PC-3 (cell line): ENCODE data around the gene GLT6D1.

Experiments used
- CTCF ChIP-seq: fragments of 300-600 bp; sonication (generic); conservative IDR thresholded peaks from 2 replicates; pipeline ENCODE4 v1.5.1; 2017; ENCODE audit warnings: antibody characterized with exemption, low read depth, mild to moderate bottlenecking, low read length
- EZH2 ChIP-seq: fragments of 300-600 bp; sonication (generic); IDR thresholded peaks from one replicate; pipeline ENCODE4 v1.6.1; 2017; ENCODE audit warnings: antibody characterized with exemption, mild to moderate bottlenecking, low read length; ENCODE audit not compliant: unreplicated experiment

GRCh38 chr9:135582966-135583687 is 56.2 kb downstream of the GLT6D1 start:
- TF ChIP-seq CTCF: no peak
- TF ChIP-seq EZH2: no peak
